ENCODE results near the gene STEAP4. TPM values are rescaled to one million over a fixed set of nuclear protein-coding genes. Genes with fewer than 3 reads are reported as not detected.

STEAP4 gene
- total RNA-seq, 2 donors from 2014 or later, result not detected

GRCh38 chr7:88324699-88325098 is 18.0 kb upstream of the STEAP4 start:
- Mint-ChIP-seq H3K36me3 (ENCODE audit: low read depth) (no peaks in the 10 kb centered on the region), H3K27me3 (no peaks in the 10 kb centered on the region), H3K27ac (no peak overlapping the region), H3K4me3 (no peak overlapping the region), H3K4me1 (no peaks in the 10 kb centered on the region), H3K9me3 (peaks cover 3% of the 10 kb centered on the region)
- peak; percentile 64 for ATAC-seq (replicated peaks)

GRCh38 chr7:88322151-88322550 is 15.5 kb upstream of the STEAP4 start:
- no peaks in the 10 kb centered on the region for H3K27me3 Mint-ChIP-seq
- no peaks in the 10 kb centered on the region for H3K36me3 Mint-ChIP-seq (ENCODE audit: low read depth)
- no peak overlapping the region for H3K27ac Mint-ChIP-seq

GRCh38 chr7:88321694-88322093 is 15.0 kb upstream of the STEAP4 start:
- Mint-ChIP-seq H3K4me3 (no peak overlapping the region), H3K4me1 (no peaks in the 10 kb centered on the region), H3K36me3 (ENCODE audit: low read depth) (no peaks in the 10 kb centered on the region), H3K9me3 (no peaks in the 10 kb centered on the region), H3K27ac (no peak overlapping the region), H3K27me3 (no peaks in the 10 kb centered on the region)
- ATAC-seq (replicated peaks), result no peak

More at GRCh38 chr7:88322151-88322550, 15.5 kb upstream of the STEAP4 start:
- H3K4me1 Mint-ChIP-seq, result no peaks in the 10 kb centered on the region
- peak; percentile 24 for ATAC-seq (replicated peaks)
- H3K9me3 Mint-ChIP-seq, result no peaks in the 10 kb centered on the region
- H3K4me3 Mint-ChIP-seq, result no peak overlapping the region

GRCh38 chr7:88318196-88318595 is 11.5 kb upstream of the STEAP4 start:
- no peaks in the 10 kb centered on the region for H3K9me3 Mint-ChIP-seq
- no peaks in the 10 kb centered on the region for H3K36me3 Mint-ChIP-seq (ENCODE audit: low read depth)
- peaks cover 7% of the 10 kb centered on the region for H3K27me3 Mint-ChIP-seq
- H3K27ac Mint-ChIP-seq, result no peak overlapping the region
- H3K4me1 Mint-ChIP-seq, result no peaks in the 10 kb centered on the region
- no peak overlapping the region for H3K4me3 Mint-ChIP-seq
- no peak for ATAC-seq (replicated peaks)

GRCh38 chr7:88317422-88317821 is 10.7 kb upstream of the STEAP4 start:
- Mint-ChIP-seq H3K4me1 (no peaks in the 10 kb centered on the region), H3K27me3 (peaks cover 7% of the 10 kb centered on the region), H3K27ac (no peak overlapping the region), H3K36me3 (ENCODE audit: low read depth) (no peaks in the 10 kb centered on the region), H3K4me3 (no peak overlapping the region), H3K9me3 (no peaks in the 10 kb centered on the region)
- no peak for ATAC-seq (replicated peaks)

GRCh38 chr7:88316456-88316855 is 9.8 kb upstream of the STEAP4 start:
- peaks cover 7% of the 10 kb centered on the region for H3K27me3 Mint-ChIP-seq
- no peaks in the 10 kb centered on the region for H3K9me3 Mint-ChIP-seq
- no peak overlapping the region for H3K27ac Mint-ChIP-seq
- no peak for ATAC-seq (replicated peaks)
- no peak overlapping the region for H3K4me3 Mint-ChIP-seq
- H3K36me3 Mint-ChIP-seq (ENCODE audit: low read depth), result no peaks in the 10 kb centered on the region
- H3K4me1 Mint-ChIP-seq, result no peaks in the 10 kb centered on the region

- no peak overlapping the region for H3K27ac Mint-ChIP-seq
- no peak for ATAC-seq (replicated peaks)
- H3K9me3 Mint-ChIP-seq, result no peaks in the 10 kb centered on the region
- no peaks in the 10 kb centered on the region for H3K4me1 Mint-ChIP-seq
- H3K27me3 Mint-ChIP-seq, result peaks cover 7% of the 10 kb centered on the region
- no peaks in the 10 kb centered on the region for H3K36me3 Mint-ChIP-seq (ENCODE audit: low read depth)
- H3K4me3 Mint-ChIP-seq, result no peak overlapping the region
Measured at GRCh38 chr7:88315522-88315921, 8.8 kb upstream of the STEAP4 start.

- ATAC-seq (replicated peaks), result no peak
- no peaks in the 10 kb centered on the region for H3K9me3 Mint-ChIP-seq
- H3K27ac Mint-ChIP-seq, result no peak overlapping the region
- no peaks in the 10 kb centered on the region for H3K4me1 Mint-ChIP-seq
- no peaks in the 10 kb centered on the region for H3K36me3 Mint-ChIP-seq (ENCODE audit: low read depth)
- H3K4me3 Mint-ChIP-seq, result no peak overlapping the region
- peaks cover 7% of the 10 kb centered on the region for H3K27me3 Mint-ChIP-seq
Measured at GRCh38 chr7:88314061-88314491, 7.4 kb upstream of the STEAP4 start.

GRCh38 chr7:88312061-88312663 is 5.5 kb upstream of the STEAP4 start:
- Mint-ChIP-seq H3K4me3 (no peak overlapping the region), H3K27me3 (peaks cover 14% of the 10 kb centered on the region), H3K4me1 (no peaks in the 10 kb centered on the region), H3K36me3 (ENCODE audit: low read depth) (no peaks in the 10 kb centered on the region), H3K9me3 (no peaks in the 10 kb centered on the region), H3K27ac (no peak overlapping the region)
- no peak for ATAC-seq (replicated peaks)

- Mint-ChIP-seq H3K9me3 (no peaks in the 10 kb centered on the region), H3K27me3 (peaks cover 19% of the 10 kb centered on the region), H3K4me3 (no peak overlapping the region), H3K4me1 (no peaks in the 10 kb centered on the region), H3K27ac (no peak overlapping the region), H3K36me3 (ENCODE audit: low read depth) (no peaks in the 10 kb centered on the region)
- no peak for ATAC-seq (replicated peaks)
Measured at GRCh38 chr7:88311675-88312036, 5.0 kb upstream of the STEAP4 start.

GRCh38 chr7:88310956-88311674 is 4.4 kb upstream of the STEAP4 start:
- Mint-ChIP-seq H3K27ac (no peak overlapping the region), H3K4me3 (no peak overlapping the region), H3K4me1 (no peaks in the 10 kb centered on the region), H3K9me3 (no peaks in the 10 kb centered on the region), H3K27me3 (peaks cover 19% of the 10 kb centered on the region), H3K36me3 (ENCODE audit: low read depth) (no peaks in the 10 kb centered on the region)
- ATAC-seq (replicated peaks), result no peak

- no peaks in the 10 kb centered on the region for H3K9me3 Mint-ChIP-seq
Measured at GRCh38 chr7:88309819-88310218, 3.1 kb upstream of the STEAP4 start.

GRCh38 chr7:88307823-88308222 is 1.1 kb upstream of the STEAP4 start:
- H3K27ac Mint-ChIP-seq, result no peak overlapping the region
- no peak overlapping the region for H3K4me3 Mint-ChIP-seq
- H3K27me3 Mint-ChIP-seq, result peaks cover 21% of the 10 kb centered on the region
- H3K36me3 Mint-ChIP-seq (ENCODE audit: low read depth), result no peaks in the 10 kb centered on the region
- ATAC-seq (replicated peaks), result no peak
- H3K4me1 Mint-ChIP-seq, result no peaks in the 10 kb centered on the region
- H3K9me3 Mint-ChIP-seq, result no peaks in the 10 kb centered on the region

More at GRCh38 chr7:88309819-88310218, 3.1 kb upstream of the STEAP4 start:
- Mint-ChIP-seq H3K4me1 (no peaks in the 10 kb centered on the region), H3K4me3 (no peak overlapping the region), H3K27ac (no peak overlapping the region), H3K36me3 (ENCODE audit: low read depth) (no peaks in the 10 kb centered on the region), H3K27me3 (peaks cover 26% of the 10 kb centered on the region)
- no peak for ATAC-seq (replicated peaks)

GRCh38 chr7:88307412-88307811 is 718 bp upstream of the STEAP4 start:
- H3K4me1 Mint-ChIP-seq, result no peaks in the 10 kb centered on the region
- H3K9me3 Mint-ChIP-seq, result no peaks in the 10 kb centered on the region
- H3K27me3 Mint-ChIP-seq, result peaks cover 21% of the 10 kb centered on the region
- no peak for ATAC-seq (replicated peaks)
- H3K4me3 Mint-ChIP-seq, result no peak overlapping the region
- no peak overlapping the region for H3K27ac Mint-ChIP-seq
- no peaks in the 10 kb centered on the region for H3K36me3 Mint-ChIP-seq (ENCODE audit: low read depth)

GRCh38 chr7:88305044-88305443 is 1.6 kb downstream of the STEAP4 start:
- no peak for ATAC-seq (replicated peaks)
- Mint-ChIP-seq H3K36me3 (ENCODE audit: low read depth) (no peaks in the 10 kb centered on the region), H3K27me3 (peaks cover 21% of the 10 kb centered on the region), H3K9me3 (no peaks in the 10 kb centered on the region), H3K4me1 (no peaks in the 10 kb centered on the region), H3K27ac (no peak overlapping the region), H3K4me3 (no peak overlapping the region)

Measured in activated T-helper 17 cell treated with anti-CD3 and anti-CD28 coated beads, Interleukin-2, amount 50 U/mL, for 72 hours (primary cell).